HepG2 (cell line): ENCODE results near the gene DLX1. TPM values are rescaled to one million over a fixed set of nuclear protein-coding genes. Genes with fewer than 3 reads are reported as not detected.

Experiments used
- ATF2 ChIP-seq: sonication (generic); formaldehyde crosslinking; IDR thresholded peaks from 2 replicates; pipeline ENCODE4 v1.4.0; 2020; ENCODE audit warnings: missing genetic modification reagents
- CBX2 ChIP-seq, 2 experiments: fragments of 200-600 bp in 1 of 2; sonication (generic); formaldehyde crosslinking in 1 of 2; IDR thresholded peaks; 2 replicates each; pipeline versions ENCODE4 v1.7.0 to v1.8.1; 2018 to 2022; ENCODE audit warnings: low read depth in 2 of 2, low read length in 1 of 2, mild to moderate bottlenecking in 1 of 2, missing genetic modification reagents in 1 of 2
- CCAR2 ChIP-seq: fragments of 200-400 bp; formaldehyde crosslinking; optimal IDR thresholded peaks from 2 replicates; pipeline ENCODE3; 2018; ENCODE audit warnings: low read depth, mild to moderate bottlenecking, low read length, moderate library complexity
- ELK4 ChIP-seq: sonication (generic); formaldehyde crosslinking; IDR thresholded peaks from 2 replicates; pipeline ENCODE4 v1.9.0; 2021; ENCODE audit warnings: missing genetic modification reagents, borderline replicate concordance
- KLF9 ChIP-seq: IDR thresholded peaks from 2 replicates; pipeline ENCODE4 v1.6.1; 2016; ENCODE audit warnings: low read depth
- NFE2L1 ChIP-seq: sonication (generic); formaldehyde crosslinking; IDR thresholded peaks from 2 replicates; pipeline ENCODE4 v1.4.0; 2020; ENCODE audit warnings: missing genetic modification reagents, mild to moderate bottlenecking, borderline replicate concordance
- NR2F1 ChIP-seq, 2 experiments: fragments of 450-650 bp in 1 of 2; formaldehyde crosslinking in 1 of 2; IDR thresholded peaks; 2 replicates each; pipeline versions ENCODE4 v1.5.0 to v1.6.1; 2016 to 2020; ENCODE audit warnings: mild to moderate bottlenecking in 1 of 2, missing compliant biosample characterization in 1 of 2, missing genetic modification reagents in 1 of 2, moderate library complexity in 1 of 2
- NRL ChIP-seq: sonication (generic); formaldehyde crosslinking; IDR thresholded peaks from 2 replicates; pipeline ENCODE4 v1.5.0; 2020; ENCODE audit warnings: missing genetic modification reagents, mild to moderate bottlenecking, moderate library complexity, borderline replicate concordance
- YEATS2 ChIP-seq: sonication (generic); formaldehyde crosslinking; IDR thresholded peaks from 2 replicates; pipeline ENCODE4 v1.4.0; 2020; ENCODE audit warnings: missing genetic modification reagents, borderline replicate concordance
- YY1 ChIP-seq: IDR thresholded peaks from 2 replicates; pipeline ENCODE4 v1.6.1; 2011; ENCODE audit warnings: low read length, low read depth, moderate library complexity, mild to moderate bottlenecking; ENCODE audit not compliant: insufficient read depth, insufficient replicate concordance
- ZFP62 ChIP-seq: sonication (generic); formaldehyde crosslinking; IDR thresholded peaks from 2 replicates; pipeline ENCODE4 v1.4.0; 2020; ENCODE audit warnings: missing genetic modification reagents
- ZGPAT ChIP-seq: IDR thresholded peaks from 2 replicates; pipeline ENCODE4 v1.6.1; 2016; ENCODE audit warnings: mild to moderate bottlenecking
- ZMAT3 ChIP-seq: sonication (generic); formaldehyde crosslinking; conservative IDR thresholded peaks from 2 replicates; pipeline ENCODE4 v1.7.0; 2021; ENCODE audit warnings: missing genetic modification reagents
- ZNF362 ChIP-seq: sonication (generic); formaldehyde crosslinking; IDR thresholded peaks from 2 replicates; pipeline ENCODE4 v1.4.0; 2020; ENCODE audit warnings: missing genetic modification reagents, mild to moderate bottlenecking, borderline replicate concordance
- ZNF512 ChIP-seq: sonication (generic); formaldehyde crosslinking; IDR thresholded peaks from 2 replicates; pipeline ENCODE4 v1.4.0; 2020; ENCODE audit warnings: mild to moderate bottlenecking, missing genetic modification reagents
- ZNF580 ChIP-seq: IDR thresholded peaks from 2 replicates; pipeline ENCODE4 v1.6.1; 2016; ENCODE audit warnings: low read depth, borderline replicate concordance
- ZNF597 ChIP-seq: sonication (generic); formaldehyde crosslinking; IDR thresholded peaks from 2 replicates; pipeline ENCODE4 v1.5.0; 2020; ENCODE audit warnings: missing genetic modification reagents
- ZNF616 ChIP-seq: sonication (generic); formaldehyde crosslinking; IDR thresholded peaks from 2 replicates; pipeline ENCODE4 v1.5.0; 2020; ENCODE audit warnings: low read depth, mild to moderate bottlenecking, missing genetic modification reagents
- ZNF670 ChIP-seq: sonication (generic); formaldehyde crosslinking; IDR thresholded peaks from 2 replicates; pipeline ENCODE4 v1.8.0; 2022; ENCODE audit warnings: mild to moderate bottlenecking, missing genetic modification reagents, borderline replicate concordance
- ZNF7 ChIP-seq: IDR thresholded peaks from 2 replicates; pipeline ENCODE4 v1.6.1; 2016; ENCODE audit warnings: missing biosample characterization, missing genetic modification reagents
- polyA plus RNA-seq, 8 experiments: library from polyadenylated mRNA; depleted of rRNA in 3 of 8; stranded (reverse) in 7 of 8; unstranded in 1 of 8; fragments of >200 nt; fragmentation: Illumina TruSeq in 4 of 8; extraction: Trizol in 4 of 8; gene quantifications; 2 replicates each; pipeline versions ENCODE4 v1.2.1 to v1.2.3, GENCODE V29; 2011 to 2016; ENCODE audit warnings: low read depth in 4 of 8, missing spikeins in 1 of 8, mixed read lengths in 1 of 8; ENCODE audit not compliant: insufficient read depth in 1 of 8
- total RNA-seq, 5 experiments: library from RNA; depleted of rRNA; stranded (reverse); fragments of >200 nt; fragmentation: Illumina TruSeq; extraction: Trizol; gene quantifications; 2 replicates each; pipeline ENCODE4 v1.2.3, GENCODE V29; 2016; ENCODE audit warnings: low read depth in 1 of 5

The DLX1 gene
- total and polyA plus RNA-seq, 2 of the 13 experiments (the other 11 are each of a cell fraction or from before 2014, with no cell fraction given), result 0.18 to 0.86 TPM

GRCh38 chr2:172085460-172086159, at the start of gene DLX1 (continued):
- TF ChIP-seq YY1, result no peak
- TF ChIP-seq KLF9 (CRISPR knock-in tag), result no peak
- 0 out of 4 replicates have a peak, but pooled peaks of 1 of the 2 experiments have one; percentile 3 for TF ChIP-seq NR2F1 (CRISPR knock-in tag; IDR thresholded peaks at IDR 0.05)
- no peak for TF ChIP-seq ZNF580 (CRISPR knock-in tag)
- no peak for TF ChIP-seq ZFP62 (CRISPR knock-in tag)
- TF ChIP-seq ZNF7 (CRISPR knock-in tag), result no peak
- no peak for TF ChIP-seq CCAR2
- TF ChIP-seq NFE2L1 (CRISPR knock-in tag), result no peak
- TF ChIP-seq ZNF362 (CRISPR knock-in tag), result no peak; the same call in 1 of the 2 replicates
- 0 out of 2 replicates have a peak, but pooled peaks have one; percentile 56 for TF ChIP-seq ATF2
- no peak for TF ChIP-seq ZNF512 (CRISPR knock-in tag)
- TF ChIP-seq YEATS2 (CRISPR knock-in tag), result 0 out of 2 replicates have a peak, but pooled peaks have one; percentile 17
- TF ChIP-seq CBX2 (IDR thresholded peaks at IDR 0.05; ENCODE audit: low read depth, low read length), result no peak
- no peak for TF ChIP-seq CBX2 (CRISPR knock-in tag; IDR thresholded peaks at IDR 0.05; ENCODE audit: low read depth)
- no peak for TF ChIP-seq ZGPAT
- TF ChIP-seq NRL (CRISPR knock-in tag), result no peak
- TF ChIP-seq ZNF616 (CRISPR knock-in tag), result no peak
- TF ChIP-seq ZNF597 (CRISPR knock-in tag), result no peak
- TF ChIP-seq ZNF670 (CRISPR knock-in tag), result no peak
- TF ChIP-seq ZMAT3 (CRISPR knock-in tag), result no peak
- no peak for TF ChIP-seq ELK4 (CRISPR knock-in tag)
